Ovary (tissue), 9 donors: ENCODE measurements around the gene ABHD11. TPM values are rescaled to one million over a fixed set of nuclear protein-coding genes. Genes with fewer than 3 reads are reported as not detected.

ENCODE experiments used
- DNase-seq, 5 donors: peaks; one replicate each; pipeline ENCODE4 v3.0.0-alpha.2; 2019 to 2020
- H3K27ac ChIP-seq, 2 donors: fragments of 200-600 bp; one replicate each; pipeline versions ENCODE4 v1.5.1 to v1.8.0; 2019 to 2022
- H3K27me3 ChIP-seq: fragments of 200-600 bp; one replicate; pipeline ENCODE4 v1.8.0; 2022
- H3K36me3 ChIP-seq: fragments of 200-600 bp; sonication (generic); one replicate; pipeline ENCODE4 v1.5.1; 2019
- H3K4me1 ChIP-seq: one replicate; pipeline ENCODE4 v1.8.1; 2013; ENCODE audit warnings: mild to moderate bottlenecking, moderate library complexity; ENCODE audit not compliant: insufficient read depth
- H3K4me3 ChIP-seq: fragments of 200-600 bp; sonication (generic); one replicate; pipeline ENCODE4 v1.5.1; 2017
- H3K9me3 ChIP-seq, 2 donors: fragments of 200-600 bp in 1 of 2; sonication (generic) in 1 of 2; one replicate each; pipeline versions ENCODE4 v1.5.1 to v1.8.1; 2013 to 2019; ENCODE audit warnings: mild to moderate bottlenecking in 1 of 2, moderate library complexity in 1 of 2
- CTCF ChIP-seq, 3 donors: fragments of 450-650 bp in 2 of 3; fragments of 200-600 bp in 1 of 3; IDR thresholded peaks; one replicate each; pipeline versions ENCODE4 v1.5.1 to v1.8.0; 2016 to 2022; ENCODE audit warnings: antibody characterized with exemption in 3 of 3, mild to moderate bottlenecking in 1 of 3
- EP300 ChIP-seq: sonication (generic); formaldehyde crosslinking; IDR thresholded peaks from one replicate; pipeline ENCODE4 v1.6.1; 2017; ENCODE audit warnings: antibody characterized with exemption
- POLR2A ChIP-seq: fragments of 450-650 bp; IDR thresholded peaks from one replicate; pipeline ENCODE4 v1.6.1; 2017; ENCODE audit warnings: antibody characterized with exemption, mild to moderate bottlenecking, moderate library complexity
- WGBS, 3 donors: extraction: QIAGEN DNeasy Blood & Tissue Kit in 1 of 3; methylation state at CpG; one replicate each; pipeline versions ENCODE4 v1.1.5 to v1.1.7; 2013 to 2017; 5-methylcytosine and 5-hydroxymethylcytosine counted together
- intact Hi-C, 4 donors: fragments of 100-400 bp; cut with DNase I; formaldehyde crosslinking; loops; one replicate each; pipeline versions ENCODE4 v1.11.0 to v1.15.1; 2022 to 2023
- polyA plus RNA-seq, 2 donors: library from polyadenylated mRNA; stranded (reverse); fragments of 200-250 nt in 1 of 2; fragments of 350-450 nt in 1 of 2; fragmentation: Illumina TruSeq in 1 of 2; extraction: RNeasy Lipid Tissue Mini Kit (QIAGEN cat#74804) in 1 of 2; gene quantifications; one replicate each; pipeline ENCODE4 v1.2.3, GENCODE V29; 2013 to 2014
- total RNA-seq, 7 donors: library from RNA; depleted of rRNA in 2 of 7; stranded (reverse); fragments of >200 nt in 2 of 7; fragmentation: NEBNext Ultra II Directional in 3 of 7; extraction: Animal tissue kit (Norgen Biotek cat#: 25700) in 3 of 7; gene quantifications; one replicate each; pipeline versions ENCODE4 v1.1.0 to v1.2.4, GENCODE V29; 2016 to 2023
- donor health status: DM: no; HTN: no; CAD: no; lungs with moderate emphysema.
- donor health status: DM: no; HTN: no; CAD: no.
- donor health status: Bipolar disorder and iron deficiency.
- donor health status: DM: yes; HTN: yes; CAD: no.
- donor health status: DM: no; HTN: no; CAD: no.
- donor health status: DM: yes; HTN: yes; CAD: no.

Gene ABHD11
- total and polyA plus RNA-seq, 9 donors, result 8.0 to 34.6 (median 11.4) TPM

DNA sequence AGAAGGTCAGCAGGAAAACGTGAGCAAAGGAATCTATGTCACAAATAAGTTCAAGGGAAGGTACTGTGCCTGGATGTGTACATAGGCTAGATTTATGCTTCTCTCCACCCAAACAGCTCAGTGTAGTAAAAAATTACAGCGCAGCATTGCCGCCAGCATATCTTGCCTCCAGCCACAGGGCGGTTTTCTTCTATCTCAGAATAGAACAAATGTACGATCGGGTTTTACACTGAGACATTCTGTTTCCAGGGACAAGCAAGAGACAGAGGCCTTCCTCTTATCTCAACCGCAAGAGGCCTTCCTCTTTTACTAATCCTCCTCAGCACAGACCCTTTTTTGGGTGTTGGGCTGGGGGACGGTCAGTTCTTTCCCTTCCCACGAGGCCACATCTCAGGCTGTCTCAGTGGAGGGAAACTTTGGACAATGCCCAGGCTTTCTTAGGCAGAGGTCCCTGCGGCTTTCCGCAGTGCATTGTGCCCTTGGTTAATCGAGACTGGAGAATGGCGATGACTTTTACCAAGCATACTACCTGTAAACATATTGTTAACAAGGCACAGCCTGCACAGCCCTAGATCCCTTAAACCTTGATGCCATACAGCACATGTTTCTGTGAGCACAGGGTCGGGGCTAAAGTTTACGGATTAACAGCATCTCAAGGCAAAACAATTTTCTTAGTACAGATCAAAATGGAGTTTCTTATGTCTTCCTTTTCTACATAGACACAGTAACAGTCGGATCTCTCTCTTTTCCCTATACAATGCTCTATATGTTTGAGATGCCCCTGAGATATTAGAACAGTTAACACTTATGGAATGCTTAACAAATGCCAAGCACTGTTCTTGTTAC, 11.6 kb upstream of the ABHD11 start:
- intact Hi-C loops, result loop anchor here in 1 of 4 donors (10.0 kb wide), 1 partner anchor 105 kb away; no protein-coding TSS in a partner anchor
- Histone ChIP-seq H3K27ac (no peak overlapping the region), H3K4me3 (no peak overlapping the region), H3K4me1 (no peaks in the 10 kb centered on the region), H3K9me3 (no peaks in the 10 kb centered on the region), H3K36me3 (no peaks in the 10 kb centered on the region), H3K27me3 (no peaks in the 10 kb centered on the region)
- TF ChIP-seq POLR2A (no peak), CTCF (IDR thresholded peaks at IDR 0.05) (no peak), EP300 (no peak)
- 59 to 72% (median 63%) methylated on average over 16 of the region's 16 CpGs for WGBS, 3 donors
- DNase-seq, result no peak

- WGBS, 3 donors, result 58 to 65% (median 59%) methylated on average over 4 of the region's 4 CpGs
- no peak for DNase-seq
- no peaks in the 10 kb centered on the region for H3K9me3 ChIP-seq
- no peak overlapping the region for H3K4me3 ChIP-seq
- H3K36me3 ChIP-seq, result no peaks in the 10 kb centered on the region
- no peaks in the 10 kb centered on the region for H3K4me1 ChIP-seq
- intact Hi-C loops, result loop anchor here in 1 of 4 donors (10.0 kb wide), 1 partner anchor 108 kb away; no protein-coding TSS in a partner anchor
- TF ChIP-seq EP300 (no peak), CTCF (IDR thresholded peaks at IDR 0.05) (no peak), POLR2A (no peak)
- H3K27me3 ChIP-seq, result no peaks in the 10 kb centered on the region
- no peak overlapping the region for H3K27ac ChIP-seq
These were observed 7.8 kb upstream of the ABHD11 start for GRCh38 chr7:73746378-73746777.

GRCh38 chr7:73742753-73743641, 4.4 kb upstream of the ABHD11 start:
- no peak for TF ChIP-seq EP300
- no peak for TF ChIP-seq POLR2A
- no peak for TF ChIP-seq CTCF (IDR thresholded peaks at IDR 0.05)
- peak in 4 of 5 donors; percentile 33 to 54 (median 44) for DNase-seq
- no peaks in the 10 kb centered on the region for H3K36me3 ChIP-seq
- no peak overlapping the region for H3K27ac ChIP-seq
- no peak overlapping the region for H3K4me3 ChIP-seq
- H3K4me1 ChIP-seq, result peaks cover under 1% of the 10 kb centered on the region
- no peaks in the 10 kb centered on the region for H3K27me3 ChIP-seq
- WGBS, 3 donors, result 33 to 39% (median 37%) methylated on average over 33 to 35 of the region's 35 CpGs
- no peaks in the 10 kb centered on the region for H3K9me3 ChIP-seq
- intact Hi-C loops, result loop anchor here in 1 of 4 donors (10.0 kb wide), 1 partner anchor 112 kb away; no protein-coding TSS in a partner anchor

DNA sequence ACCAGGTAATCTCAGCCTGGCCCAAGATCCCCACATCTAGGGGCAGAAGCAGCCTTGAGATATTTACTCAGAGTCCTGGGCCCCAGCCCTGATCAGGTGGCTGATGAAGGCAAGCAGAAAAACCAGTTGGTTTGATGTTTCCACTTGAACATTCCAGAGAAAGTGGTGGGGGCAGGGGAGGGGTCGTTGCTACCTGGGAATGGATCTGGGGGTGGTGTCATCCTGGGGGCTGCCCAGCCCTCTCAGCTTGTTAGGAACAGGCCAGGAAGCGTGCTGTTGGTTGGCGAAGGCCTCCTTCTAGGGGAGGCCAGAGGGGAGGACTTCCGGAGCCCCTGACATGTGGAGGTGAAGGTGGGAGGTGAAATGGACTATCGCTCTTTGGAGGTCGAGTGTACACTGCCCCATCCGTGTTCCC, 3.7 kb upstream of the ABHD11 start:
- WGBS, 3 donors, result 43 to 54% (median 44%) methylated on average over 7 of the region's 7 CpGs
- intact Hi-C loops, result loop anchor here in 1 of 4 donors (10.0 kb wide), 1 partner anchor 112 kb away; no protein-coding TSS in a partner anchor
- Histone ChIP-seq H3K27ac (no peak overlapping the region), H3K27me3 (no peaks in the 10 kb centered on the region), H3K4me3 (no peak overlapping the region), H3K9me3 (no peaks in the 10 kb centered on the region), H3K4me1 (peaks cover 6% of the 10 kb centered on the region), H3K36me3 (no peaks in the 10 kb centered on the region)
- DNase-seq, result peak in 1 of 5 donors; percentile 17
- TF ChIP-seq EP300 (no peak), CTCF (IDR thresholded peaks at IDR 0.05) (no peak)
